Motor neuron (in vitro differentiated cells): Measurements from ENCODE around the gene PLPP7. TPM values are rescaled to one million over a fixed set of nuclear protein-coding genes. Genes with fewer than 3 reads are reported as not detected.

Experiments used
- ATAC-seq, 8 experiments: fragments of 200-7000 bp; cut with Tn5 transposase; replicated peaks in 6 of 8; 2 replicates each; pipeline ENCODE4 v1.8.0; 2021; ENCODE audit warnings: mild to moderate bottlenecking in 8 of 8, moderate library complexity in 8 of 8
- H3K27ac ChIP-seq, 2 donors: fragments of 250-450 bp; sonication (Bioruptor Pico); 2 replicates each; pipeline ENCODE4 v1.9.0; 2021; ENCODE audit warnings: antibody characterized with exemption in 2 of 2, mild to moderate bottlenecking in 2 of 2, moderate library complexity in 1 of 2
- H3K4me1 ChIP-seq, 2 donors: fragments of 250-450 bp; sonication (Bioruptor Pico); replicated peaks in 1 of 2; 2 replicates each; pipeline ENCODE4 v1.6.1; 2021; ENCODE audit warnings: antibody characterized with exemption in 2 of 2, mild to moderate bottlenecking in 2 of 2, moderate library complexity in 1 of 2
- H3K4me3 ChIP-seq, 5 donors: fragments of 250-450 bp; sonication (Bioruptor Pico); 2 replicates each; pipeline ENCODE4 v1.9.0; 2021; ENCODE audit warnings: antibody characterized with exemption in 5 of 5, mild to moderate bottlenecking in 5 of 5, moderate library complexity in 4 of 5
- WGBS, 10 experiments: fragments of 450-650 bp; shearing (Covaris generic); methylation state at CpG; one replicate each; pipeline ENCODE4 v1.0.0; 2022; 5-methylcytosine and 5-hydroxymethylcytosine counted together
- in situ Hi-C, 9 experiments: fragments of 400-800 bp; cut with MboI; loops; one replicate each; pipeline ENCODE4 v1.15.0; 2021; ENCODE audit warnings: low sequenced_read_pairs in 9 of 9, low pct_unique_long_range_greater_than_20kb in 2 of 9; ENCODE audit not compliant: unreplicated experiment in 9 of 9
- total RNA-seq, 8 experiments: library from RNA; unstranded; fragments of 300-600 nt; gene quantifications; 2 replicates each; pipeline versions ENCODE4 v1.2.3 to v1.2.4, GENCODE V29; 2022

Gene PLPP7
- total RNA-seq, 8 experiments from 2014 or later = 0.15 to 9.9 (median 5.0) TPM

DNA sequence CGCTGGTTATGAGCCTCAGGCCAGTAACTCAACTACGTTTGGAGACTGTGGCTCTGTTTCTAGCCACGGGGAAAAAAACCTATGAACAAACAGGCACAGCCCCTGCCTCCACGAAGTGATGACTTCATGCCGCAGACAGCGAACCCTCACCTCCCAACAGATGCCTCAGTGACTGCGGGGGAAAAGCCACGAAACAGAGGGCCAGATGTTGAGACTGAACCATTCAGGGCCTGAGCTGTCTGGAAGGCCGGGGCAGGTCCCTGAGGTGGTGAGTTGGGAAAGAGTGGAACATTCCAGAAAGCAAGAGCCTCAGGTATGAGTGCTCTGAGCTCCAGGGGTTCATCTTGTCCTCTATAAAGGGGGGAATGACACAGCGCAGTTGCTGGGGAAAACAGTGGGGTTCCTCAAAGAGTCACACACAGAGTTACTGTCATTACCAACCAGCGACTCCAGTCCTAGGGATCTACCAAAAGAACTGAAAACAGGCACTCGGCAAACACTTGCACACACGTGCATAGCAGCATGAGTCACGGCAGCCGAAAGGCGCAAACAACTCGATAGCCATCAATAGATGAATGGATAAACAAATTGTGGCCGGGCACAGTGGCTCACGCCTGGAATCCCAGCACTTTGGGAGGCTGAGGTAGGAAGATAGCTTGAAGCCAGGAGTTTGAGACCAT is 15.3 kb downstream of the PLPP7 start:
- Histone ChIP-seq H3K4me3 (no peak overlapping the region), H3K4me1 (no peaks in the 10 kb centered on the region), H3K27ac (no peak overlapping the region)
- 40 to 84% (median 60%) methylated on average over 1 to 10 of the region's 19 CpGs; no CpG with 5 or more reads in 1 of the 10 experiments for WGBS, 10 experiments
- in situ Hi-C loops = no loop called here
- peak in 6 of 8 experiments; percentile 26 to 52 (median 44) for ATAC-seq

DNA sequence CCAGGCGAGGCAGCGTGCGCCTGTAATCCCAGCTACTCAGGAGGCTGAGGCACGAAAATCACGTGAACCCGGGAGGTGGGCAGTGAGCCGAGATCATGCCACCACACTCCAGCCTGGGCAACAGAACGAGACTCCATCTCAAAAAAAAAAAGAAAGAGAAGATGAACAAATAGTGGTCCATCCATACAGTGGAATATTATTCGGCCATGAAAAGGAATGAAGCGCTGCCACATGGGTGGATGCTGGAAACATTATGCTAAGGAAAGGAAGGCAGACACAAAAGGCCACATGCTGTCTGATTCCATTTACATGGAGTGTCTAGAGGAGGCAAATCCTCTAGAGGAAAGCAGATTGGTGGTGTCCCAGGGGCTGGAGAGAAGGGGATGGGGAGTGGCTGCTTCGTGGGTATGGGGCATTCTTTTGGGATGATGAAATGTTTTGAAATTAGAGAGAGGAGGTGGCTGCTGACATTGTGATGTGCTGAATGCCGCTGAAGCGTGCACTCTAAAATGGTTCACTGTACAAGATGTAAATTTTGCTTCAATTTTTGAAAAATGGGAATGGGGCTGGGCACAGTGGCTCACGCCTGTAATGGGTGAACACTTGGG is 17.0 kb downstream of the PLPP7 start:
- H3K27ac ChIP-seq = no peak overlapping the region
- WGBS, 10 experiments = 40 to 100% (median 89%) methylated on average over 1 to 10 of the region's 14 CpGs; no CpG with 5 or more reads in 1 of the 10 experiments
- peak in 1 of 8 experiments; percentile 14 for ATAC-seq
- no peaks in the 10 kb centered on the region for H3K4me1 ChIP-seq
- in situ Hi-C loops = no loop called here
- H3K4me3 ChIP-seq = no peak overlapping the region

- in situ Hi-C loops = no loop called here
- H3K4me1 ChIP-seq = no peaks in the 10 kb centered on the region
- H3K4me3 ChIP-seq = no peak overlapping the region
- no peak overlapping the region for H3K27ac ChIP-seq
- no peak for ATAC-seq
- 88 to 93% (median 90%) methylated on average over 3 to 11 of the region's 31 CpGs; no CpG with 5 or more reads in 7 of the 10 experiments for WGBS, 10 experiments
These were observed 18.5 kb downstream of the PLPP7 start for GRCh38 chr9:131307974-131308373.

GRCh38 chr9:131308452-131308851 is 18.9 kb downstream of the PLPP7 start:
- Histone ChIP-seq H3K27ac (no peak overlapping the region), H3K4me3 (no peak overlapping the region), H3K4me1 (no peaks in the 10 kb centered on the region)
- in situ Hi-C loops = no loop called here
- ATAC-seq = no peak
- WGBS, 10 experiments = 55 to 100% (median 93%) methylated on average over 1 to 8 of the region's 11 CpGs; no CpG with 5 or more reads in 3 of the 10 experiments

- Histone ChIP-seq H3K4me1 (no peaks in the 10 kb centered on the region), H3K27ac (no peak overlapping the region), H3K4me3 (no peak overlapping the region)
- WGBS, 10 experiments = 6 to 100% (median 42%) methylated on average over 1 to 10 of the region's 17 CpGs; no CpG with 5 or more reads in 2 of the 10 experiments
- ATAC-seq = peak in 6 of 8 experiments; percentile 2 to 72 (median 45)
- in situ Hi-C loops = no loop called here
These were observed 19.5 kb downstream of the PLPP7 start for GRCh38 chr9:131308906-131309529.

DNA sequence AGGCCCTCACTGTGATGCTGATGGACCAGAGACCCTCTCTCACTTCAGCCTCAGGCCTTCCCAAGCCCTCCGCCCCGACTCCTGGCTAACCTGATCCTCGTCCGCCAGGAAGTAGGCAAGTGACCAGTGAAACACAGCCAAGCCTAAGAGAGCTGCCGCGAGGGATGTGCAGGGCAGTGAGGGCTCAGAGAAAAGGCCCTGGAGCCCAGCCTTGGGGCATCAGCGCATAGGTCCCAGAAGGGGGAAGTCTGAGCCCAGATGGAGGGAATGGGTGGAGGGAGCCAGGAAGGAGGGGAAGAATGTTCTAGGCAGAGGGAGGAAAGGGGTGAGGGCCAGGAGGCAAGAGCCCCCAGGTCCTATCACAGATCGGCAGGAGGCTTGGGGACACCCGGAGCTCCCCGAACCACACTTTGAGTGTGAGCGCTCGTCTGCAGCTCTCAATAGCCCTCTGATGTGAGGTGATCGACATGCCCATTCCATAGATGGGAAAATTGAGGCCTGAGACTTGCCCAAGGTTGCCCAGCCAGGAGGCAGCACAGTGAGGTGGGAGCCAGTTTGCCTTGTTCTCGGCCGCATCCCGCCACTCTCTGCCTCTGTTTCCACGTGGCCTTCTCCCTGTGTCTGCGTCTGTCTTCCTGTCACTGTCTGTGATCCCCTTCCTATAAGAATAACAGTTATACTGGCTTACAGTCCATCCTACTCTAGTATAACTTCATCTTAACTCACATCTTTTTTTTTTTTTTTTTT is 20.2 kb downstream of the PLPP7 start:
- Histone ChIP-seq H3K27ac (no peak overlapping the region), H3K4me1 (no peaks in the 10 kb centered on the region), H3K4me3 (no peak overlapping the region)
- no peak for ATAC-seq
- 60 to 93% (median 84%) methylated on average over 2 to 14 of the region's 18 CpGs; no CpG with 5 or more reads in 2 of the 10 experiments for WGBS, 10 experiments
- in situ Hi-C loops = no loop called here

- ATAC-seq = no peak
- Histone ChIP-seq H3K4me1 (no peaks in the 10 kb centered on the region), H3K27ac (no peak overlapping the region), H3K4me3 (no peak overlapping the region)
- in situ Hi-C loops = no loop called here
- WGBS, 10 experiments = 11 to 80% (median 61%) methylated on average over 1 to 7 of the region's 20 CpGs; no CpG with 5 or more reads in 6 of the 10 experiments
These were observed 21.5 kb downstream of the PLPP7 start for GRCh38 chr9:131310833-131311554.

DNA sequence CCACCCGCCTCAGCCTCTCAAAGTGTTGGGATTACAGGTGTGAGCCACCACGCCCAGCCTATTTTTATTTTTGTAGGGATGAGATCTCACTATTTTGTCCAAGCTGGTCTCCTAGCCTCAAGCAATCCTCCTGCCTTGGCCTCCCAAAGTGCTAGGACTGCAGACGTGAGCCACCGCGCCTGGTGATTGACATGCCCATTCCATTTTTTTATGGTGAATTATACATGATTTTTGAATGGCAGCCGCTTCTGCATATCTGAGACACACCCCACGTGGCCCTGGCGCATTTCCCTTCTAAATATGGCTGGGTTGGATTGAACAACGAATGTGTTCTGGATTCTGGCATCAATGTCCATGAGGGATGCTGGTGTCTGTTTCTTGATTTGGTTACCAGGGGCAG is 22.7 kb downstream of the PLPP7 start:
- ATAC-seq = no peak
- 7 to 100% (median 75%) methylated on average over 2 to 8 of the region's 9 CpGs; no CpG with 5 or more reads in 3 of the 10 experiments for WGBS, 10 experiments
- in situ Hi-C loops = no loop called here
- H3K27ac ChIP-seq = no peak overlapping the region
- no peak overlapping the region for H3K4me3 ChIP-seq
- H3K4me1 ChIP-seq = no peaks in the 10 kb centered on the region

- in situ Hi-C loops = no loop called here
- WGBS, 10 experiments = 30 to 94% (median 80%) methylated on average over 1 to 13 of the region's 28 CpGs; no CpG with 5 or more reads in 3 of the 10 experiments
- Histone ChIP-seq H3K27ac (no peak overlapping the region), H3K4me3 (no peak overlapping the region), H3K4me1 (no peaks in the 10 kb centered on the region)
- ATAC-seq = peak in 3 of 8 experiments; percentile 79 to 88 (median 82)
These were observed 23.6 kb downstream of the PLPP7 start for GRCh38 chr9:131312822-131313770.

GRCh38 chr9:131318231-131319085 is 28.9 kb downstream of the PLPP7 start:
- Histone ChIP-seq H3K27ac (peak overlapping the region in 1 of 2 donors; percentile 17), H3K4me1 (no peaks in the 10 kb centered on the region), H3K4me3 (no peak overlapping the region)
- WGBS, 10 experiments = 48 to 93% (median 84%) methylated on average over 2 to 18 of the region's 23 CpGs; no CpG with 5 or more reads in 1 of the 10 experiments
- in situ Hi-C loops = no loop called here
- peak in 4 of 8 experiments; percentile 63 to 77 (median 73) for ATAC-seq

- Histone ChIP-seq H3K27ac (no peak overlapping the region), H3K4me3 (no peak overlapping the region), H3K4me1 (no peaks in the 10 kb centered on the region)
- 20 to 100% (median 69%) methylated on average over 1 to 11 of the region's 12 CpGs; no CpG with 5 or more reads in 2 of the 10 experiments for WGBS, 10 experiments
- no peak for ATAC-seq
- in situ Hi-C loops = no loop called here
These were observed 30.0 kb downstream of the PLPP7 start for GRCh38 chr9:131319486-131319885.
